ENCODE data around the gene TEDC2. TPM values are rescaled to one million over a fixed set of nuclear protein-coding genes. Genes with fewer than 3 reads are reported as not detected.

Gene TEDC2
- total RNA-seq, 4 donors from 2014 or later, result 1.8 to 7.0 TPM; not detected in 2

GRCh38 chr16:2428051-2428783, 31.7 kb upstream of the TEDC2 start:
- Histone ChIP-seq H3K27ac (peak overlapping the region; percentile 30 to 83), H3K36me3 (no peaks in the 10 kb centered on the region), H3K9me3 (no peaks in the 10 kb centered on the region), H3K4me3 (peak overlapping the region; percentile 46 to 74), H3K27me3 (no peaks in the 10 kb centered on the region), H3K4me1 (peaks cover 6 to 9% of the 10 kb centered on the region in 2 donors)
- peak in 3 of 4 experiments; percentile 21 to 29 (median 27) for TF ChIP-seq CTCF (IDR thresholded peaks at IDR 0.05)
- TF ChIP-seq POLR2A (IDR thresholded peaks at IDR 0.05), result no peak
- intact Hi-C loops (cut with DNase I; ENCODE audit: low total_unique reads), result no loop called here
- DNase-seq, result peak; percentile 39 to 44

GRCh38 chr16:2428784-2429033, 31.2 kb upstream of the TEDC2 start:
- intact Hi-C loops (cut with DNase I; ENCODE audit: low total_unique reads), result no loop called here
- no peak for DNase-seq
- Histone ChIP-seq H3K36me3 (no peaks in the 10 kb centered on the region), H3K9me3 (no peaks in the 10 kb centered on the region), H3K4me1 (peaks cover 6 to 9% of the 10 kb centered on the region in 2 donors), H3K4me3 (peak overlapping the region; percentile 46 to 74), H3K27me3 (no peaks in the 10 kb centered on the region), H3K27ac (peak overlapping the region; percentile 30 to 83)
- no peak for TF ChIP-seq CTCF (IDR thresholded peaks at IDR 0.05)
- TF ChIP-seq POLR2A (IDR thresholded peaks at IDR 0.05), result no peak

DNA sequence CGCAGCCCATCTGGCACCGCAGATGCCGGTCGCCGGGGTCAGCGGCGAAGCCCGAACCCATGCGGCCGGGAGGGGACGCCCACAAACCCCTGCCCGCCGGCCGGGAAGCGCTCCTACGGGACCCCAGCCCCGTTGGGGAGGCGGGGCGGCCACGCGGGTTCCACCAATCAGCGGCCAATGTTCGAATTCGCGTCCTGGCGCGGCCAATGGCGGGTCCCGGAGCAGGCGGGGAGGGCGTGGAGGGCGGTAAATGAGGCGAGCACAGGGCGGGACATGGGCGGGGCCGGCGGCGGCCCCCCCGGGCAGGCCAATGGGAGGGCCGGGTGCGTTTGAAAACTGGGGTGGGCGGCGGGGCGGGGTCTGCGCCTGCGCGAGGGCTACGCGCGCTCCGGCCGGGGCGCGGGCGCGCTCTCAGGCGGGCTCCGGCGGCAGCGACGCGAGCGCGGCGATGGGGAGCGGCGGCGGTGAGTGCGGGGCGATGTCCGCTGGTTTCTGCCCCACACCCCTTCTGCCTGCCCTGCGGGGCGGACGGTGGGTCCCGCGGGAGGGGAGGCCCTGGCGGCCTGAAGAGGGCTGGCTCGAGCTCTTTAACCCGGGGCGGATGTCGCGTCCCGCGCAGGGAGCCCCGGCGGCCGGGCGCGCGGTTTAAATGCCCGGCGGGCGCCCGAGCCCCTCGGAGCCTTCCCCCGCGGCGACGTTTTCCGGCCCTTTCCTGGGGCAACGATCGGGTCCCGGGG, 30.7 kb upstream of the TEDC2 start, which contains the start of gene CCNF:
Gene CCNF, plus strand, starts transcription at position 414 of the 737 bp plus-strand sequence. Its CDS starts 35 bp downstream, at position 449.
- Histone ChIP-seq H3K36me3 (no peaks in the 10 kb centered on the region), H3K27ac (peak within 1 kb of the TSS; percentile 30 to 83), H3K4me3 (peak within 1 kb of the TSS; percentile 46 to 74), H3K9me3 (no peaks in the 10 kb centered on the region), H3K27me3 (no peaks in the 10 kb centered on the region), H3K4me1 (peaks cover 6 to 9% of the 10 kb centered on the region in 2 donors)
- TF ChIP-seq POLR2A (IDR thresholded peaks at IDR 0.05) (peak; percentile 26 to 66), CTCF (IDR thresholded peaks at IDR 0.05) (peak in 2 of 4 experiments; percentile 31 to 52)
- DNase-seq, result peak; percentile 96 to 98
- intact Hi-C loops (cut with DNase I; ENCODE audit: low total_unique reads), result no loop called here

GRCh38 chr16:2429771-2430663, 29.9 kb upstream of the TEDC2 start:
- Histone ChIP-seq H3K4me1 (peaks cover 6 to 9% of the 10 kb centered on the region in 2 donors), H3K4me3 (peak overlapping the region; percentile 46 to 62), H3K27ac (peak overlapping the region; percentile 29 to 80), H3K27me3 (no peaks in the 10 kb centered on the region), H3K36me3 (no peaks in the 10 kb centered on the region), H3K9me3 (no peaks in the 10 kb centered on the region)
- no peak for DNase-seq
- TF ChIP-seq POLR2A (IDR thresholded peaks at IDR 0.05) (no peak), CTCF (IDR thresholded peaks at IDR 0.05) (no peak)
- intact Hi-C loops (cut with DNase I; ENCODE audit: low total_unique reads), result no loop called here

Data from uterus (tissue), 4 donors.